ENCODE measurements around the gene RAPGEF6.

RAPGEF6 gene

DNA sequence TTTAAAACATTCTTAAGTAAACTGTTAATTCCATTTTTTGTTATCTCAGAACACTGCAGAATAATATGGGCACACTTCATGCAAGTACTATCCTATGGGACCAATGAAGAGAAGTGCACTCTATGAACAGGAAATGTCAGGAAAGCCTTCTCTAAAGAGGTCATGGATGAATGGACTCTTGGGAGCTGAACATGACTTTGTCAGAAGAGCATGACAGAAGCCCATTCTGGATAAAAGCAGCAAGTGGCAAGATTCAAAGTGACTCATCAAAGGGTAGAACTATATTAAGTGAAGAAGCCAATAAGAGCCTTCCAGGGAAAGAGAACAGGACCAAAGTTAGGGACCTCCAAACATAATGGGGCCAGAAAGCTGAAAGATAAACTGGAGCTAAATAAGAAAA lies 94.0 kb downstream of the RAPGEF6 start:
- TF ChIP-seq POLR2AphosphoS5 (IDR thresholded peaks at IDR 0.05; ENCODE audit: borderline replicate concordance, low read depth, low read length) (no peak), FOXP2 (optimal IDR thresholded peaks at IDR 0.05; ENCODE audit: control extremely low read depth, extremely low read length, insufficient read depth) (no peak), EZH2 (IDR thresholded peaks at IDR 0.05) (no peak)
- Histone ChIP-seq H3K9me3 (ENCODE audit: low read depth, low read length) (no peaks in the 10 kb centered on the region), H3K4me3 (no peak overlapping the region), H3K27ac (no peak overlapping the region), H3K9ac (ENCODE audit: insufficient read length) (no peak overlapping the region), H3K36me3 (ENCODE audit: insufficient read depth, low read length) (0 out of 2 replicates have a peak, but pooled peaks cover 4% of the 10 kb centered on the region)
- DNase-seq (ENCODE audit: low read depth, low spot score), result no peak

DNA sequence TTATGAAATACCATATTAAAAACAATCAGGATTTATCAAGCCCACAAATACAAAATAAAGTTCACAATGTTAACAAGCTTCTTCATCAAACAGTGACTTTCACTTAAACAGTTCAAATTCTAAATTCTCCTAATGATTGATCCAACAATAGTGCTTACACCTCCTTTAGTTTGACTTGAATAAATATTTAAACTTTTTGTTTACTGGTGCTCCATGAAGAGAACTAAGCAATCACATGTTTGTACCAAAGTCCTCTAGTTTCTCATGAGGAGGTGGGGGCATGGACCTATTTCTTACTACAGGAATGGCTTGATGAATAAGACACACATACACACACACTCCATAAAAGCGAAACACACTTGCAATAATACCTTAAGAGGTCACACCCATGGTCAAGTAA lies 95.8 kb downstream of the RAPGEF6 start:
- Histone ChIP-seq H3K9me3 (ENCODE audit: low read depth, low read length) (no peaks in the 10 kb centered on the region), H3K27ac (peak overlapping the region; percentile 13; the same call in 1 of the 2 replicates), H3K4me3 (no peak overlapping the region), H3K9ac (ENCODE audit: insufficient read length) (no peak overlapping the region), H3K36me3 (ENCODE audit: insufficient read depth, low read length) (0 out of 2 replicates have a peak, but pooled peaks cover 3% of the 10 kb centered on the region)
- TF ChIP-seq POLR2AphosphoS5 (IDR thresholded peaks at IDR 0.05; ENCODE audit: borderline replicate concordance, low read depth, low read length), result no peak
- no peak for TF ChIP-seq EZH2 (IDR thresholded peaks at IDR 0.05)
- no peak for TF ChIP-seq FOXP2 (optimal IDR thresholded peaks at IDR 0.05; ENCODE audit: control extremely low read depth, extremely low read length, insufficient read depth)
- no peak for DNase-seq (ENCODE audit: low read depth, low spot score)

DNA sequence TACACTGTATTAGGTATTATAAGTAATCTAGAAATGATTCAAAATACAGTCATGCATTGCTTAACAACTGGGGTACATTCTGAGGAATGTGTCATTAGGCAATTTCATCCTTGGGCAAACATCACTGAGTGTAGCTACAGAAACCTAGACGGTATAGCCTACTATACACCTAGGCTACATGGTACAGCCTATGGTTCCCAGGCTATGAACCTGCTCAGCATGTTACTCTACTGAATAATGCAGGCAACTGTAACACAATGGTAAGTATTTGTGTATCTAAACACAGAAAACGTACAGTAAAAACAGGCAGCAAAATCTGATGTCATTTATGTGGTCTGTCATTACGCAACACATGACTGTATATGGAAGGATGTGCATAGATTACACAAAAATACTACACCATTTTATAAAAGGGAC lies 96.8 kb downstream of the RAPGEF6 start:
- Histone ChIP-seq H3K27ac (no peak overlapping the region), H3K4me3 (no peak overlapping the region), H3K9ac (ENCODE audit: insufficient read length) (no peak overlapping the region), H3K9me3 (ENCODE audit: low read depth, low read length) (no peaks in the 10 kb centered on the region), H3K36me3 (ENCODE audit: insufficient read depth, low read length) (no peaks in the 10 kb centered on the region)
- DNase-seq (ENCODE audit: low read depth, low spot score), result no peak
- TF ChIP-seq EZH2 (IDR thresholded peaks at IDR 0.05), result no peak
- no peak for TF ChIP-seq FOXP2 (optimal IDR thresholded peaks at IDR 0.05; ENCODE audit: control extremely low read depth, extremely low read length, insufficient read depth)
- TF ChIP-seq POLR2AphosphoS5 (IDR thresholded peaks at IDR 0.05; ENCODE audit: borderline replicate concordance, low read depth, low read length), result no peak

DNA sequence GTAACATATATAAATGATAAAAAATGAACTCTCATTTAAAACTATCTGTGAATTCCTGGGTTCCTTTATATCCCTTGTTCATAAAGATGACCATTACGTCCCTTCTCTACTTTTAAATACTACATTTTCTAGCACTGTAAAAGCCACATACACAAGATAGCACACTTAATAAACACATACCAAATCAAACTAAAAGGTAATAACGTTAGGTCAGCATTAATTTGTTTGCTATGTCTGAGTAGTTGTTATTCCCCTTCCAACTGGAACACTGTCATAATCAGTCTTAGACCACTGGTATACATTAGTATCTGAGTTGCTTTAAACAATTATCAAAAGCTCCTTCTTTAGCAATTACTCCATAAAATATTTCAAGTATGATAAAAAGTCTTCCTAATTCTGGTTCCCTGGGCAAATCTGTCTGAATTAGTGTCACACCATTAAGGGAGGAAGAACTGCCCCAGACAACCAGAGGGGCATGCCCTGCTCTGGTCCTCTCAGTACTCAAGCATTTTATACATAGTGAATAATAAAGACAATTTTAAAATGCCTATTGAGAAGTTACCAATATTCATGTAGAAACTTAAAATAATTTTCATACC lies 98.1 kb downstream of the RAPGEF6 start:
- no peaks in the 10 kb centered on the region for H3K9me3 ChIP-seq (ENCODE audit: low read depth, low read length)
- H3K4me3 ChIP-seq, result no peak overlapping the region
- TF ChIP-seq EZH2 (IDR thresholded peaks at IDR 0.05) (no peak), FOXP2 (optimal IDR thresholded peaks at IDR 0.05; ENCODE audit: control extremely low read depth, extremely low read length, insufficient read depth) (no peak), POLR2AphosphoS5 (IDR thresholded peaks at IDR 0.05; ENCODE audit: borderline replicate concordance, low read depth, low read length) (no peak)
- no peak overlapping the region for H3K9ac ChIP-seq (ENCODE audit: insufficient read length)
- H3K27ac ChIP-seq, result no peak overlapping the region
- no peak for DNase-seq (ENCODE audit: low read depth, low spot score)
- H3K36me3 ChIP-seq (ENCODE audit: insufficient read depth, low read length), result no peaks in the 10 kb centered on the region

DNA sequence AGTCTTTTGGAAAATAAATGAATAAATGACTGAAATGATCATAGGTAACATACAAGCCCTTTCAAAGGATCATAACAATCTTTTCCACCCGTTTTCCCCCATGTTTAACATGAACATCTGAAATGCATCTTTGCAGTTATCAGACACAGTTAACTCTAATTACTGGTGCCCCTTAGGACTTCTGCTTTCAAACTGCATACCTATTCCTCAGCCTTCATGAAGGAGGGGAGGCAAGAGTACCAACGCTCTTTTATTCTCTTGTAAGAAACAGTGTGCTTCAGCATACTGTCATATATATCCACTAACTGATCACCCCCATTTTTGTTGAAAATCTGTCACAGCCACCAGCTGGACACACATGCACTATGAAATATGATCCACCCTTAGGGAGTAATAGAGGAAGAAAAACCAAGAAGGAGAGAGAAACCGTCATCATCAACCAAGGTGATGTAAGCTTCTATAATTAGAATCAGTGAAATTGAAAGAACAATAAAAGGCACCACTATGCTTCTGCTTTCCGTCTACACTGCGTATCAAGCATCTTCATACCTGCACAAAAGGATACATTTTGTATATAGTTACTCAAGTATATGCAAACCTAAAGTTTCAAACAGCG lies 98.7 kb downstream of the RAPGEF6 start:
- TF ChIP-seq EZH2 (IDR thresholded peaks at IDR 0.05), result no peak
- no peak for TF ChIP-seq POLR2AphosphoS5 (IDR thresholded peaks at IDR 0.05; ENCODE audit: borderline replicate concordance, low read depth, low read length)
- TF ChIP-seq FOXP2 (optimal IDR thresholded peaks at IDR 0.05; ENCODE audit: control extremely low read depth, extremely low read length, insufficient read depth), result no peak
- no peak for DNase-seq (ENCODE audit: low read depth, low spot score)

DNA sequence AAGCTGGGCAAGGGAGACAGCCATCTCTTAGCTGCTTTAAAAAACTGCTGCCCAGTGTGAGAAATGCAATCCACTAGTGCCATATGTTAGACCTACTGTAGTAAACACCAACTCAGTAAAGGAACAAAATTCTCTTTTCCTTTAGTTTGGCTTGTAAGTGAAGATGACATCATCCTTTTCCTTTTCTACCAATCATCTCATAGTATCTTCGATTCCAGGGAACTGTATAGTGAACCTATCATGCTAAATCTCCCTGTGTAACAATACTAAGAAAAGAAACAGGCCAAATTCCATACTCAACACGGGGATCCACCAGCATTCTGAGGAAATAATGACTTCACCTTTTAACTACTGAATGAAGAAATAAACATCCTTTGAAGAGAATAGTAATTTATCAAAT lies 100.1 kb downstream of the RAPGEF6 start:
- TF ChIP-seq FOXP2 (optimal IDR thresholded peaks at IDR 0.05; ENCODE audit: control extremely low read depth, extremely low read length, insufficient read depth), result no peak
- no peak for TF ChIP-seq EZH2 (IDR thresholded peaks at IDR 0.05)
- Histone ChIP-seq H3K4me3 (no peak overlapping the region), H3K27ac (no peak overlapping the region), H3K36me3 (ENCODE audit: insufficient read depth, low read length) (no peaks in the 10 kb centered on the region), H3K9me3 (ENCODE audit: low read depth, low read length) (no peaks in the 10 kb centered on the region), H3K9ac (ENCODE audit: insufficient read length) (no peak overlapping the region)
- DNase-seq (ENCODE audit: low read depth, low spot score), result no peak

More for the DNA sequence above, 98.7 kb downstream of the RAPGEF6 start:
- Histone ChIP-seq H3K27ac (no peak overlapping the region), H3K4me3 (no peak overlapping the region), H3K36me3 (ENCODE audit: insufficient read depth, low read length) (no peaks in the 10 kb centered on the region), H3K9ac (ENCODE audit: insufficient read length) (no peak overlapping the region), H3K9me3 (ENCODE audit: low read depth, low read length) (no peaks in the 10 kb centered on the region)

DNA sequence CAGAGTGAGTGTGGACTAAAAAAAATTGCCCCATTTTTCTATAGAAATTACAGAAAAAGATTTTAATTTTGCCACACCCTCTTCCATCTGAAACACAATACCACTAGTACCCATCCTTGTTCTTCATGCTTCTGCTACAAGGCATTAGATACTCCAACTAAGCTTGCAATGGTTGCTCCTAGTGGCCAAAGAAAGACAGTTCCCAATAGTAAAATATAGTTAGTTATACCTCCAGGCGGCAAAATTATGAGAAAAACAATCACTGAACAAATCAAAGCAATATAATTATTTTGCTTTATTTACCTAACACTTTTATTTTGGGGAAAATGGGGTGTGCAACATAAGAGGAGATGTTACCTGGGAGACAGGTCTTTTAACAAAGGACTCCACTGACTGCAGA lies 101.2 kb downstream of the RAPGEF6 start:
- H3K4me3 ChIP-seq, result no peak overlapping the region

DNA sequence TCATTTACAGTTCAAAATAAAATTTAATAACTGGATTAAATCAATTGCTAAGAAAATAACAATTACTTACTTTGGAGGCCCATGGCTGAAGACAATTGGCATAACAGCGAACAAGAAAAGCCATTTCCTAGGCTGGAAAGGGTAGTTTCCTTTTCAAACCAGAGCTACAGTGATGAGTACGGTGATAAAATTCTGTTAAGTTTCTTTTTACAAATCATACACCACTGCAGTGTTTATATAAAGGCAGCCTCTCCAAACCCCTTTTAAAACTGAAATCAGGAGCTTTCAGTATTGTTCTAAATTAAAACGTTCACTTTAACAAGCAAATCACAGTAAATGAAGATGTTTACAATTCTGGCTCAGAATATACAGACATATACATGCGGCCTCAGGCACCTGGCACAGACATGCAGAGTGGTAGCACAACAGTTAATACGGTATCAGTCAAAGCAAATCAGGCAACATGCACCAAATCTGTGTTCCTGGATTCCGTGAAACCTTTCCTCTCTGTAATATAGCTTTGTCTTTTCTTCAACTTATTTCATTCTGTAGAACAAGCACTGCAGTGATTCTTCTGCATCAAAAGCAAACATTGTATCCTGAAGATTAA lies 102.9 kb downstream of the RAPGEF6 start:
- Histone ChIP-seq H3K4me3 (no peak overlapping the region), H3K9ac (ENCODE audit: insufficient read length) (peak overlapping the region; percentile 9), H3K36me3 (ENCODE audit: insufficient read depth, low read length) (no peaks in the 10 kb centered on the region), H3K27ac (peak overlapping the region; percentile 53), H3K9me3 (ENCODE audit: low read depth, low read length) (no peaks in the 10 kb centered on the region)
- no peak for DNase-seq (ENCODE audit: low read depth, low spot score)
- TF ChIP-seq POLR2AphosphoS5 (IDR thresholded peaks at IDR 0.05; ENCODE audit: borderline replicate concordance, low read depth, low read length), result no peak
- no peak for TF ChIP-seq FOXP2 (optimal IDR thresholded peaks at IDR 0.05; ENCODE audit: control extremely low read depth, extremely low read length, insufficient read depth)
- TF ChIP-seq EZH2 (IDR thresholded peaks at IDR 0.05), result no peak

More for the DNA sequence above, 101.2 kb downstream of the RAPGEF6 start:
- Histone ChIP-seq H3K27ac (no peak overlapping the region), H3K9ac (ENCODE audit: insufficient read length) (no peak overlapping the region), H3K9me3 (ENCODE audit: low read depth, low read length) (no peaks in the 10 kb centered on the region), H3K36me3 (ENCODE audit: insufficient read depth, low read length) (no peaks in the 10 kb centered on the region)
- no peak for TF ChIP-seq FOXP2 (optimal IDR thresholded peaks at IDR 0.05; ENCODE audit: control extremely low read depth, extremely low read length, insufficient read depth)
- no peak for TF ChIP-seq EZH2 (IDR thresholded peaks at IDR 0.05)
- TF ChIP-seq POLR2AphosphoS5 (IDR thresholded peaks at IDR 0.05; ENCODE audit: borderline replicate concordance, low read depth, low read length), result no peak
- DNase-seq (ENCODE audit: low read depth, low spot score), result no peak

Data from SK-N-MC (cell line).